ENCODE results near the gene SNTG2.

SNTG2 gene

DNA sequence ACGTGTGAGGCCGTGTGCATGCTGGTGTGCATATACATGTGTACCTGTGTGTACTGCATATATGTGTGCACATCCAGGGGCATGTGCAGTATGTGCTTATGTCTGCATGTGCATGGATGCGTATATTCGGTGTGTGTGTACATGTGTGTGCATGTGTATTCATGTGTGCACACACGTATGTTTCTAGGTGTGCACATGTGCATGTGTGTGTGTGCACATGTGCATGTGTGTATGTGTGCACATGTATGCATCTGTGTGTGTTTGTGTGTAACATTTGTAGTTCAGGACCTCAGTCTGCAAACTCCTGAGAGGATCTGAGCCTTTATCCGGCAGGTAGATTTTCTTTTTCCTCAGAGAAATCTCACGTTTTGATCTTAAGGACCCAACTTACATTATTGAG lies 201.7 kb downstream of the SNTG2 start:
- DNase-seq = no peak

DNA sequence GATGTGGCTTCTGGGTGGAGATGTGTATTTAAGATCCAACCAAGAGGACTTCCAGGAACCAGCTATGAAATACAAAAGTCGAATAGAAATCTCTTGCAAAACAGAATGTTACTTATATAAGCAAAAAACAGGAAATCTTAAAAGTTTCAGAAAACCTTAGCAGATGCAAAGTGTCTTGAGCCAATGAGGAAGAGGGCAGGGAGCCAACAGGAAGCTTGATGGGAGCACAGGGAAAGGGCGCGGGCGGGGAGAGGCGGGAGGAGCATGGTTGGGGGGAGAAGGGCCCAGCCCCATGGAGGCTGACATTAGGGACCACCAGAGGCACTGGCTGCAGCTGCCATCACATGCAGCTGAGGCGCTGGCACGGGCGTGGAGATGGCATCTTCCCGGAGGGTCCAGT lies 203.3 kb downstream of the SNTG2 start:
- DNase-seq = peak in 2 of 4 experiments; percentile 2 to 8

GRCh38 chr2:1154710-1155594 lies 204.3 kb downstream of the SNTG2 start:
- DNase-seq = no peak

GRCh38 chr2:1156059-1156458 lies 205.4 kb downstream of the SNTG2 start:
- DNase-seq = no peak

GRCh38 chr2:1156531-1156930 lies 205.9 kb downstream of the SNTG2 start:
- no peak for DNase-seq

- DNase-seq = no peak
These were observed 206.5 kb downstream of the SNTG2 start for GRCh38 chr2:1157107-1157506.

- no peak for DNase-seq
These were observed 208.4 kb downstream of the SNTG2 start for GRCh38 chr2:1159013-1159412.

- no peak for DNase-seq
These were observed 211.6 kb downstream of the SNTG2 start for GRCh38 chr2:1162246-1162645.

GRCh38 chr2:1162768-1163584 lies 212.3 kb downstream of the SNTG2 start:
- DNase-seq = peak in 1 of 4 experiments; percentile 1

GRCh38 chr2:1166976-1167375 lies 216.3 kb downstream of the SNTG2 start:
- DNase-seq = no peak

GRCh38 chr2:1168846-1169245 lies 218.2 kb downstream of the SNTG2 start:
- DNase-seq = no peak

DNA sequence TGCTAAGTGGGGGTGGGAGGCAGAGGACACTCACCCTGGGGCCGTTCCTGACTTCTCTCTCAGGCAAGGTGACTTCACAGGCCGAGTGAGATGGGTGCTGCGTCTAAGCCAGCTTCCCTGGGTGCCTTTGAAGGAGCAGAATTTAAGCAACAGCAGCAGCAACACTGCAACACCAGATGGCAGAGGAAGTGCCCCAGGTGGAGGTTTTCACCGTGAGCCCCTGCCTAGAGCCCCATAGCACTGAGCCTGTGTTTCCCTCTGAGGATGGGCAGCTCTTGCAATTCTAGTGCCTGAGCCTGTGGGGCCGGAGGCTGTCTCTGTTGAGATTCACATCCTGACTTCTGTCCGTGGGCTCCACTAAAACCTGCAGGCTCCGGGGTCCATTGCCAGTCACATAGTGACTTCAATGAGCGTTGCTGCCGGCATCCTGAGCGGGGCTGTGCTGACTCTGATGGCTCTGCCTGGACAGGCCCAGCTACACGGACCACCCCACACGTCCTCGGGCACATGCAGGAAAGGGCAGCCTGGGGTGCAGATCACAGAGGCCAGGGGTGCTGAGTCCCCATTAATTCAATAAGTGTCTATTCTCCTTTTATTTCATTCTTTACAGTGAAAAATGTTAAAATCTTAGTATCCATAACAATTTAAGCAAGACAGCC lies 218.8 kb downstream of the SNTG2 start:
- no peak for DNase-seq

DNA sequence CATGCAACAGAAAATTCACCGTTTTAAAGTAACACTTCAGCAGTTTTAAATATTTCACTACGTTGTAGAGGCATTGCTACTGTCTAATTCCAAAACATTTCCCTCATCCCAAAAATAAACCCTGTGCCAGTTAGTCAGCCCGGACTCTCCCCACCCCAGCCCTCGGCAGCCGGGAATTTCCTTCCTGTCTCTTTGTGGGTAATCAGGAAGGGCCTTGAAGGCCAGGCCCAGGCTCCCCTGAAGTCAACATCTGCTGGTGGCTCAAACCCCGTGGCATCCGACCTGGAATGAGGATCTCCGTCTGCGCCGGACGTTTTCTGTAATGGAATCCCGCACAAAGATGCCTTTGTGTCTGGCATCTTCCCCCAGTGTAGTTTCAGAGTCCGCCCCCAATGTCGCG lies 219.6 kb downstream of the SNTG2 start:
- no peak for DNase-seq

DNA sequence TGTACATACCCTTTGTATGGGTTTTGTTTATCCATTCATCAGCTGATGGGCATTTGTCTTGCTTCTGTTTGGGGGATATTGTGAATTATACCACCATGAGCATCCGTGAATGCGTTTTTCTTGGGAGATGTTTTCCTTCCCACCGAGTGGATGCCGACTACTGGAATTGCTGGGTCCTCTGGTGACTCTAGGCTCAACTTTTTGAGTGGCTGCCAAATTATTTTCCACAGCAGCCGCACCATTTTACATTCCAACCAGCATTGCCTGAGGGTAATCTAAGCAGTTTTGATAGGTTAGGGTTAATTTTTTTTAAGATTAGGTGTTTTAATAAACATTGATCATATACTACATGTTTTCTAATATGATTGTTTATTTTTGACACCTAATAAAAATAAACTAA lies 220.1 kb downstream of the SNTG2 start:
- no peak for DNase-seq

DNA sequence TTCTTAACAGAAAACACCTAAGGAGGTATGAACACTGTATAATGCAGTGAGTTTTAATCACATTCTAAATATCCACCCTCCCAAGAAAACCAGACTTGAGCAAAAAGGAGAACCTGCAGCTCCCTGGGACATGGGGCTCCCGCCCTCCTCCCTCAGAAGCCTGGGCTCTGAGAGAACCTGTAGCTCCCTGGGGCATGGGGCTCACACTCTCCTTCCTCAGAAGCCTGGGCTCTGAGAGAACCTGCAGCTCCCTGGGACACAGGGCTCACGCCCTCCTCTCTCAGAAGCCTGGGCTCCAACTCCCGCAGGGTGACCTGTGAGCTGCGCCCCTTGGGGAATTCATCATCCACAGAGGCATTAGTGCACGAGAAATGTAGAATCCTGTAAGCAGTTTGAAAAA lies 222.9 kb downstream of the SNTG2 start:
- no peak for DNase-seq

DNA sequence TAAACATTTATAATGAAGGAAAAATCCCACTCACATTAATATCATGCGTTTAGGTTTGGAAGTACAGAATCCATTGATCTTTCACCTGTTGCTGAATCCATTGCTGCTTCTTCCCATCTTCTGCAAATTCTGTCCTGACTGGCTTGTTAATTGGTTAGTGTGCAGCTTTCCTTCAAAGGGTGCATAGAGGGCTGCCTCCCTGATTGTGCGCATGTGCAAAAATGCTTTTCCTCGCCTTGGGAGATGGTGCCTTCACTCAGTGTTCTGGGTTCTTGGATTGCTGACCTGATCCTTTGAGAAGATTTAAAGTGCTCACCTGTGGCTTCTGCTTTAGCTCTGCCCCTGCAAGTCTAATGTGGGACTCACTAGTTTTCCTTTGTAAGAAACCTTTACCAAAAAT lies 231.2 kb downstream of the SNTG2 start:
- no peak for DNase-seq

DNA sequence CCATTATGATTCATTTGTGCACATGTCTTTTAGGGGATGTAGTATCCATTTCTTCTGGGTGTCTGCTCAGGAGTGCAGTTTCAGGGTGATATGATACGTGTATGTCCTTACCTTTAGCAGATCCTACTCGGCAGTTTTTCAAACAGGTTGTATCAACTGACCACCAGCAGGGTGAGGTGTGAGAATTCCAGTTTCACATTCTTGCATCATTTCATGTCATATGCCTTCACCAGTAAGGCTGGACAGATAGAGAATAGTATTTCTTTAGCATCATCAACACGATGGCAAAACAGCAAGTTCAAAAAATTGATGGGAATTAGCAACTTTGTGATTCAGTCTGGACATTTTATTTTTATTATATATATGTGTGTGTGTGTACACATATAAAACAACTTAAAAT lies 232.7 kb downstream of the SNTG2 start:
- DNase-seq = no peak

DNA sequence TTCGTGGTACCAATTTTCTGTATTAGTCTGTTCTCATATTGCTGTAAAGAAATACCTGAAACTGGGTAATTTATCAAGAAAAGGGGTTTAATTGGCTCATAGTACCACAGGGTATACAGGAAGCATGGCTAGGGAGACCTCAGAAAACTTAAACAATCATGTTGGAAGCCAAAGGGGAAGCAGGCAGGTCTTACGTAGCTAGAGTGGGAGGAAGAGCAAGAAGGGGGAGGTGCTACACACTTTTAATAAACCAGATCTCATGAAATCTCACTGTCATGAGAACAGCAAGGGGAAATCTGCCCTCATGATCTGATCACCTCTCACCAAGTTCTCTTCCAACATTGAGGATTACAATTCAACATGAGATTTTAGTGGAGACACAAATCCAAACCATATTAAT lies 235.8 kb downstream of the SNTG2 start:
- peak; percentile 4 to 55 (median 14) for DNase-seq

GRCh38 chr2:1187189-1187588 lies 236.5 kb downstream of the SNTG2 start:
- DNase-seq = no peak

- no peak for DNase-seq
These were observed 241.5 kb downstream of the SNTG2 start for GRCh38 chr2:1192121-1192520.

- DNase-seq = no peak
These were observed 243.2 kb downstream of the SNTG2 start for GRCh38 chr2:1193801-1194200.

- no peak for DNase-seq
These were observed 253.1 kb downstream of the SNTG2 start for GRCh38 chr2:1203772-1204171.

DNA sequence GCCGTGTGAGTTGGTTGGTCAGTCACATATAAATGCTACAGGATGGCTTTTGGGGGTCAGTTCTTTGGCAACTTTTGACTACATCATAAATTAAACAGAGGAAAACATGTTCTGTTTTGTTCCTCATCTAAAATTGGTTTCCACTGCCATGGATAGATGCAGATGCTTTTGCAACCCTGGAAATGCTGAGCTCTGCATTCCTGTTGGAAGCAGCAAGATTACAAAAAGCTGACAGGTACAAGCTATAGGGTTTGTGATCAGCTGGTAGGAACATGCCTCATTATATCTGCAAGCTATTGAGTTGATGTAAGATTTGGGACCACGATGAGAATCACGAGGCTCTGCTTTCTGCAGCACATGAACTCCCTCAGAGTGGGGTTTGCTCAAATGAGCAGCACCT lies 255.2 kb downstream of the SNTG2 start:
- no peak for DNase-seq
